Upper lobe of left lung (tissue), 4 donors: ENCODE measurements around the gene TMEM238.

Source experiments
- EP300 ChIP-seq, 4 donors: sonication (generic); formaldehyde crosslinking; IDR thresholded peaks; one replicate each; pipeline ENCODE4 v1.5.1; 2017; ENCODE audit warnings: antibody characterized with exemption in 4 of 4, control low read depth in 2 of 4
- POLR2A ChIP-seq, 4 donors: fragments of 450-650 bp; IDR thresholded peaks; one replicate each; pipeline ENCODE4 v1.5.1; 2016 to 2017; ENCODE audit warnings: antibody characterized with exemption in 4 of 4, mild to moderate bottlenecking in 2 of 4
- POLR2AphosphoS5 ChIP-seq, 2 donors: sonication (generic); formaldehyde crosslinking; IDR thresholded peaks; one replicate each; pipeline ENCODE4 v1.5.1; 2017; ENCODE audit warnings: antibody characterized with exemption in 2 of 2
- TF ChIP-seq, protein P1 (sequence below), 6 experiments: fragments of 450-650 bp in 4 of 6; fragments of 200-600 bp in 2 of 6; sonication (generic) in 2 of 6; IDR thresholded peaks; one replicate each; pipeline ENCODE4 v1.5.1; 2016 to 2019; ENCODE audit warnings: antibody characterized with exemption in 6 of 6

DNA sequence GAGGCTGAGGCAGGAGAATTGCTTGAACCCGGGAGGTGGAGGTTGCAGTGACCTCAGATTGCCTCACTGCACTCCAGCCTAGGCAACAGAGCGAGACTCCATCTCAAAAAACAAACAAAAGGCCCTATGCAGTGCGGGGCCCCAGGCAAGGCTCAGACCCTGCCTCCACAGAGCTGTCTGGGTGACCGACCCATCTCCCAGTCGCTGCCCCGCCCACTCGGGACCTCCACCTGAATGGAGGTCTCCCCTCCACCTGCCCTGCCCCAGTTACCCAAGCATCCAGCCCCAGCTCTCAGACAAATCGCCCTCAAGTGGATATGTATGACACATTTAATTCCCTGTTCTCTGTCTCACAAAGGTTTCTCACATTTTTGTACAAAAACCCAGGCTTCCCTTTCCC, 18.8 kb downstream of the TMEM238 start:
- TF ChIP-seq, protein P1, sequence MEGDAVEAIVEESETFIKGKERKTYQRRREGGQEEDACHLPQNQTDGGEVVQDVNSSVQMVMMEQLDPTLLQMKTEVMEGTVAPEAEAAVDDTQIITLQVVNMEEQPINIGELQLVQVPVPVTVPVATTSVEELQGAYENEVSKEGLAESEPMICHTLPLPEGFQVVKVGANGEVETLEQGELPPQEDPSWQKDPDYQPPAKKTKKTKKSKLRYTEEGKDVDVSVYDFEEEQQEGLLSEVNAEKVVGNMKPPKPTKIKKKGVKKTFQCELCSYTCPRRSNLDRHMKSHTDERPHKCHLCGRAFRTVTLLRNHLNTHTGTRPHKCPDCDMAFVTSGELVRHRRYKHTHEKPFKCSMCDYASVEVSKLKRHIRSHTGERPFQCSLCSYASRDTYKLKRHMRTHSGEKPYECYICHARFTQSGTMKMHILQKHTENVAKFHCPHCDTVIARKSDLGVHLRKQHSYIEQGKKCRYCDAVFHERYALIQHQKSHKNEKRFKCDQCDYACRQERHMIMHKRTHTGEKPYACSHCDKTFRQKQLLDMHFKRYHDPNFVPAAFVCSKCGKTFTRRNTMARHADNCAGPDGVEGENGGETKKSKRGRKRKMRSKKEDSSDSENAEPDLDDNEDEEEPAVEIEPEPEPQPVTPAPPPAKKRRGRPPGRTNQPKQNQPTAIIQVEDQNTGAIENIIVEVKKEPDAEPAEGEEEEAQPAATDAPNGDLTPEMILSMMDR (IDR thresholded peaks at IDR 0.05), result no peak
- TF ChIP-seq POLR2A (IDR thresholded peaks at IDR 0.05) (no peak), POLR2AphosphoS5 (IDR thresholded peaks at IDR 0.05) (no peak), EP300 (IDR thresholded peaks at IDR 0.05) (no peak)
